ENCODE results near the gene CIZ1. TPM values are rescaled to one million over a fixed set of nuclear protein-coding genes. Genes with fewer than 3 reads are reported as not detected.

Gene CIZ1
- total and polyA plus RNA-seq, 10 of the 15 experiments (the other 5 are each of a cell fraction or from before 2014, with no cell fraction given), result 1.8 to 91.6 (median 35.4) TPM

GRCh38 chr9:128203024-128203706, 11.8 kb upstream of the CIZ1 start, which contains the start of gene DNM1 (continued):
- peak; percentile 84 for TF ChIP-seq NR2C1 (IDR thresholded peaks at IDR 0.05)
- peak; percentile 74 for TF ChIP-seq BACH1 (IDR thresholded peaks at IDR 0.05; ENCODE audit: borderline replicate concordance)
- TF ChIP-seq, protein P1, sequence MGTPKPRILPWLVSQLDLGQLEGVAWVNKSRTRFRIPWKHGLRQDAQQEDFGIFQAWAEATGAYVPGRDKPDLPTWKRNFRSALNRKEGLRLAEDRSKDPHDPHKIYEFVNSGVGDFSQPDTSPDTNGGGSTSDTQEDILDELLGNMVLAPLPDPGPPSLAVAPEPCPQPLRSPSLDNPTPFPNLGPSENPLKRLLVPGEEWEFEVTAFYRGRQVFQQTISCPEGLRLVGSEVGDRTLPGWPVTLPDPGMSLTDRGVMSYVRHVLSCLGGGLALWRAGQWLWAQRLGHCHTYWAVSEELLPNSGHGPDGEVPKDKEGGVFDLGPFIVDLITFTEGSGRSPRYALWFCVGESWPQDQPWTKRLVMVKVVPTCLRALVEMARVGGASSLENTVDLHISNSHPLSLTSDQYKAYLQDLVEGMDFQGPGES (IDR thresholded peaks at IDR 0.05), result 0 out of 2 replicates have a peak, but pooled peaks have one; percentile 28
- TF ChIP-seq RB1 (IDR thresholded peaks at IDR 0.05; ENCODE audit: borderline replicate concordance), result peak; percentile 75
- no peak for TF ChIP-seq IRF5 (IDR thresholded peaks at IDR 0.05; ENCODE audit: borderline replicate concordance)
- peak; percentile 44 for TF ChIP-seq SP1 (IDR thresholded peaks at IDR 0.05; ENCODE audit: low read depth, low read length)
- TF ChIP-seq SREBF2 (IDR thresholded peaks at IDR 0.05; ENCODE audit: low read length), result no peak
- TF ChIP-seq HCFC1 (IDR thresholded peaks at IDR 0.05; ENCODE audit: low read length), result peak; percentile 96
- 0 out of 2 replicates have a peak, but pooled peaks have one; percentile 17 for TF ChIP-seq ZNF24 (IDR thresholded peaks at IDR 0.05)
- TF ChIP-seq, protein P2, sequence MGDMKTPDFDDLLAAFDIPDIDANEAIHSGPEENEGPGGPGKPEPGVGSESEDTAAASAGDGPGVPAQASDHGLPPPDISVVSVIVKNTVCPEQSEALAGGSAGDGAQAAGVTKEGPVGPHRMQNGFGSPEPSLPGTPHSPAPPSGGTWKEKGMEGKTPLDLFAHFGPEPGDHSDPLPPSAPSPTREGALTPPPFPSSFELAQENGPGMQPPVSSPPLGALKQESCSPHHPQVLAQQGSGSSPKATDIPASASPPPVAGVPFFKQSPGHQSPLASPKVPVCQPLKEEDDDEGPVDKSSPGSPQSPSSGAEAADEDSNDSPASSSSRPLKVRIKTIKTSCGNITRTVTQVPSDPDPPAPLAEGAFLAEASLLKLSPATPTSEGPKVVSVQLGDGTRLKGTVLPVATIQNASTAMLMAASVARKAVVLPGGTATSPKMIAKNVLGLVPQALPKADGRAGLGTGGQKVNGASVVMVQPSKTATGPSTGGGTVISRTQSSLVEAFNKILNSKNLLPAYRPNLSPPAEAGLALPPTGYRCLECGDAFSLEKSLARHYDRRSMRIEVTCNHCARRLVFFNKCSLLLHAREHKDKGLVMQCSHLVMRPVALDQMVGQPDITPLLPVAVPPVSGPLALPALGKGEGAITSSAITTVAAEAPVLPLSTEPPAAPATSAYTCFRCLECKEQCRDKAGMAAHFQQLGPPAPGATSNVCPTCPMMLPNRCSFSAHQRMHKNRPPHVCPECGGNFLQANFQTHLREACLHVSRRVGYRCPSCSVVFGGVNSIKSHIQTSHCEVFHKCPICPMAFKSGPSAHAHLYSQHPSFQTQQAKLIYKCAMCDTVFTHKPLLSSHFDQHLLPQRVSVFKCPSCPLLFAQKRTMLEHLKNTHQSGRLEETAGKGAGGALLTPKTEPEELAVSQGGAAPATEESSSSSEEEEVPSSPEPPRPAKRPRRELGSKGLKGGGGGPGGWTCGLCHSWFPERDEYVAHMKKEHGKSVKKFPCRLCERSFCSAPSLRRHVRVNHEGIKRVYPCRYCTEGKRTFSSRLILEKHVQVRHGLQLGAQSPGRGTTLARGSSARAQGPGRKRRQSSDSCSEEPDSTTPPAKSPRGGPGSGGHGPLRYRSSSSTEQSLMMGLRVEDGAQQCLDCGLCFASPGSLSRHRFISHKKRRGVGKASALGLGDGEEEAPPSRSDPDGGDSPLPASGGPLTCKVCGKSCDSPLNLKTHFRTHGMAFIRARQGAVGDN (IDR thresholded peaks at IDR 0.05), result peak; percentile 38; the same call in 1 of the 2 replicates
- no peak for TF ChIP-seq SREBF1 (IDR thresholded peaks at IDR 0.05; ENCODE audit: low read length)
- peak; percentile 73 for TF ChIP-seq NRF1 (conservative IDR thresholded peaks at IDR 0.05; ENCODE audit: low read depth, low read length)
- TF ChIP-seq, protein P3, sequence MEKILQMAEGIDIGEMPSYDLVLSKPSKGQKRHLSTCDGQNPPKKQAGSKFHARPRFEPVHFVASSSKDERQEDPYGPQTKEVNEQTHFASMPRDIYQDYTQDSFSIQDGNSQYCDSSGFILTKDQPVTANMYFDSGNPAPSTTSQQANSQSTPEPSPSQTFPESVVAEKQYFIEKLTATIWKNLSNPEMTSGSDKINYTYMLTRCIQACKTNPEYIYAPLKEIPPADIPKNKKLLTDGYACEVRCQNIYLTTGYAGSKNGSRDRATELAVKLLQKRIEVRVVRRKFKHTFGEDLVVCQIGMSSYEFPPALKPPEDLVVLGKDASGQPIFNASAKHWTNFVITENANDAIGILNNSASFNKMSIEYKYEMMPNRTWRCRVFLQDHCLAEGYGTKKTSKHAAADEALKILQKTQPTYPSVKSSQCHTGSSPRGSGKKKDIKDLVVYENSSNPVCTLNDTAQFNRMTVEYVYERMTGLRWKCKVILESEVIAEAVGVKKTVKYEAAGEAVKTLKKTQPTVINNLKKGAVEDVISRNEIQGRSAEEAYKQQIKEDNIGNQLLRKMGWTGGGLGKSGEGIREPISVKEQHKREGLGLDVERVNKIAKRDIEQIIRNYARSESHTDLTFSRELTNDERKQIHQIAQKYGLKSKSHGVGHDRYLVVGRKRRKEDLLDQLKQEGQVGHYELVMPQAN (conservative IDR thresholded peaks at IDR 0.05), result peak; percentile 53; the same call in 1 of the 2 replicates
- no peak for TF ChIP-seq SMAD1 (IDR thresholded peaks at IDR 0.05; ENCODE audit: low read depth, partially characterized antibody)
- TF ChIP-seq RAD21 (IDR thresholded peaks at IDR 0.05; ENCODE audit: insufficient read depth, low read depth, low read length), result 0 out of 2 replicates have a peak, but pooled peaks have one; percentile 7
- TF ChIP-seq, protein P4, sequence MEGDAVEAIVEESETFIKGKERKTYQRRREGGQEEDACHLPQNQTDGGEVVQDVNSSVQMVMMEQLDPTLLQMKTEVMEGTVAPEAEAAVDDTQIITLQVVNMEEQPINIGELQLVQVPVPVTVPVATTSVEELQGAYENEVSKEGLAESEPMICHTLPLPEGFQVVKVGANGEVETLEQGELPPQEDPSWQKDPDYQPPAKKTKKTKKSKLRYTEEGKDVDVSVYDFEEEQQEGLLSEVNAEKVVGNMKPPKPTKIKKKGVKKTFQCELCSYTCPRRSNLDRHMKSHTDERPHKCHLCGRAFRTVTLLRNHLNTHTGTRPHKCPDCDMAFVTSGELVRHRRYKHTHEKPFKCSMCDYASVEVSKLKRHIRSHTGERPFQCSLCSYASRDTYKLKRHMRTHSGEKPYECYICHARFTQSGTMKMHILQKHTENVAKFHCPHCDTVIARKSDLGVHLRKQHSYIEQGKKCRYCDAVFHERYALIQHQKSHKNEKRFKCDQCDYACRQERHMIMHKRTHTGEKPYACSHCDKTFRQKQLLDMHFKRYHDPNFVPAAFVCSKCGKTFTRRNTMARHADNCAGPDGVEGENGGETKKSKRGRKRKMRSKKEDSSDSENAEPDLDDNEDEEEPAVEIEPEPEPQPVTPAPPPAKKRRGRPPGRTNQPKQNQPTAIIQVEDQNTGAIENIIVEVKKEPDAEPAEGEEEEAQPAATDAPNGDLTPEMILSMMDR (IDR thresholded peaks at IDR 0.05 in 2 of 3, conservative IDR thresholded peaks at IDR 0.05 in 1 of 3; ENCODE audit: control insufficient read depth in 2 of 3, extremely low read depth in 1 of 3, insufficient read depth in 1 of 3, low read depth in 3 of 3, low read length in 3 of 3), result peak; percentile 65 to 93 (median 88); a peak in 5 of 6 replicates
- no peak for TF ChIP-seq CREB1 (IDR thresholded peaks at IDR 0.05; ENCODE audit: low read depth)
- 0 out of 2 replicates have a peak, but pooled peaks have one; percentile 62 for TF ChIP-seq ZSCAN29 (IDR thresholded peaks at IDR 0.05)
- peak; percentile 48 for TF ChIP-seq GATAD2B (conservative IDR thresholded peaks at IDR 0.05; ENCODE audit: low read depth)
- no peak for TF ChIP-seq NFYA (IDR thresholded peaks at IDR 0.05; ENCODE audit: borderline replicate concordance, low read depth, low read length)
